HepG2 (cell line): ENCODE results near the gene MYH10. TPM values are rescaled to one million over a fixed set of nuclear protein-coding genes. Genes with fewer than 3 reads are reported as not detected.

Source experiments
- ATAC-seq: fragments of 200-7000 bp; cut with Tn5 transposase; 3 replicates; pipeline ENCODE4 v1.9.1; 2020; ENCODE audit warnings: mild to moderate bottlenecking, moderate library complexity
- BruUV-seq: library from RNA; stranded (reverse); fragments of 400-500 nt; replicated peaks from 2 replicates; lab custom pipeline; 2021; lab: Mats Ljungman, UMichigan
- CTCF ChIA-PET: fragments of 300-600 bp; formaldehyde crosslinking; extraction: SDS; loops from one replicate; lab custom pipeline; 2021; ENCODE audit warnings: low total read pairs, inconsistent platforms, low intra/inter-chr PET ratio; lab: Yijun Ruan, JAX
- POLR2A ChIA-PET: fragments of 350-600 bp; sonication (Branson Sonifier 250); formaldehyde crosslinking; loops from one replicate; lab custom pipeline; 2020; ENCODE audit warnings: antibody characterized with exemption, inconsistent platforms; lab: Yijun Ruan, JAX
- DNase-seq: peaks from one replicate; pipeline ENCODE4 v3.0.0-alpha.2; 2015; ENCODE audit warnings: low spot score
- FAIRE-seq: peaks from 3 replicates; lab custom pipeline; 2011; peaks lifted over from hg19 to GRCh38; lab: Jason Lieb, UNC
- H2AFZ ChIP-seq: one replicate; pipeline ENCODE4 v1.6.1; 2011; ENCODE audit warnings: low read length, inconsistent platforms
- H3K27ac ChIP-seq: fragments of 300-600 bp; 3 replicates; pipeline ENCODE4 v1.8.0; 2011; ENCODE audit warnings: mixed run types, mild to moderate bottlenecking, mixed read lengths, low read length, inconsistent platforms; ENCODE audit not compliant: insufficient read depth; ENCODE audit errors: extremely low read length
- H3K27me3 ChIP-seq, 2 experiments: fragments of 200-600 bp in 1 of 2; 2 replicates in 1 of 2; 3 replicates in 1 of 2; pipeline versions ENCODE4 v1.6.0 to v1.8.0; 2011; ENCODE audit warnings: low read length in 2 of 2, mild to moderate bottlenecking in 2 of 2, moderate library complexity in 2 of 2, inconsistent platforms in 1 of 2; ENCODE audit not compliant: insufficient read depth in 2 of 2, control insufficient read depth in 1 of 2
- H3K36me3 ChIP-seq, 2 experiments: fragments of 200-600 bp in 1 of 2; replicated peaks in 1 of 2; 2 replicates in 1 of 2; 3 replicates in 1 of 2; pipeline versions ENCODE4 v1.5.1 to v1.8.0; 2011; ENCODE audit warnings: low read length in 2 of 2, inconsistent platforms in 1 of 2; ENCODE audit not compliant: insufficient read depth in 2 of 2, control insufficient read depth in 1 of 2
- H3K4me1 ChIP-seq: 2 replicates; pipeline ENCODE4 v1.5.1; 2012; ENCODE audit warnings: low read length, inconsistent platforms; ENCODE audit not compliant: insufficient read depth
- H3K4me2 ChIP-seq: 2 replicates; pipeline ENCODE4 v1.6.0; 2011; ENCODE audit warnings: low read depth, low read length, inconsistent platforms
- H3K4me3 ChIP-seq, 3 experiments: fragments of 200-600 bp in 1 of 3; sonication (generic), shearing (Covaris generic) in 1 of 3; replicated peaks in 1 of 3; 2 replicates each; pipeline ENCODE4 v1.5.1; 2011 to 2016; ENCODE audit warnings: low read length in 3 of 3, inconsistent platforms in 2 of 3, low read depth in 2 of 3, mild to moderate bottlenecking in 2 of 3, control low read depth in 1 of 3, mixed read lengths in 1 of 3; ENCODE audit not compliant: insufficient read depth in 1 of 3
- H3K79me2 ChIP-seq: one replicate; pipeline ENCODE4 v1.6.1; 2011; ENCODE audit warnings: low read length, inconsistent platforms; ENCODE audit not compliant: insufficient read depth
- H3K9ac ChIP-seq: 2 replicates; pipeline ENCODE4 v1.6.0; 2011; ENCODE audit warnings: mild to moderate bottlenecking, low read depth, low read length, inconsistent platforms; ENCODE audit not compliant: insufficient read depth
- H3K9me3 ChIP-seq: 2 replicates; pipeline ENCODE4 v1.5.1; 2012; ENCODE audit warnings: mild to moderate bottlenecking, low read length
- H4K20me1 ChIP-seq: 2 replicates; pipeline ENCODE4 v1.6.0; 2011; ENCODE audit warnings: inconsistent platforms, mild to moderate bottlenecking, low read length, moderate library complexity; ENCODE audit not compliant: insufficient read depth
- CEBPB ChIP-seq: IDR thresholded peaks from 2 replicates; pipeline ENCODE4 v1.6.1; 2011; ENCODE audit warnings: low read depth, low read length, improper control_type of control experiment, borderline replicate concordance
- EP300 ChIP-seq, 3 experiments: sonication (generic) in 1 of 3; formaldehyde crosslinking in 1 of 3; IDR thresholded peaks; 2 replicates each; pipeline versions ENCODE4 v1.5.1 to v1.6.1; 2011 to 2020; ENCODE audit warnings: low read depth in 2 of 3, low read length in 2 of 3, borderline replicate concordance in 1 of 3, improper control_type of control experiment in 1 of 3, mild to moderate bottlenecking in 1 of 3, missing genetic modification reagents in 1 of 3, moderate library complexity in 1 of 3
- ETV6 ChIP-seq: sonication (generic); formaldehyde crosslinking; conservative IDR thresholded peaks from 2 replicates; pipeline ENCODE4 v1.4.0; 2020; ENCODE audit warnings: missing genetic modification reagents
- MIER2 ChIP-seq: IDR thresholded peaks from 2 replicates; pipeline ENCODE4 v1.6.1; 2016; ENCODE audit warnings: missing biosample characterization, missing genetic modification reagents
- NFKBIZ ChIP-seq: IDR thresholded peaks from 2 replicates; pipeline ENCODE4 v1.6.1; 2018; ENCODE audit warnings: missing genetic modification reagents, missing compliant biosample characterization
- ZNF256 ChIP-seq: sonication (generic); formaldehyde crosslinking; conservative IDR thresholded peaks from 2 replicates; pipeline ENCODE4 v1.4.0; 2020; ENCODE audit warnings: missing genetic modification reagents
- ZNF629 ChIP-seq: sonication (generic); formaldehyde crosslinking; conservative IDR thresholded peaks from 2 replicates; pipeline ENCODE4 v1.5.0; 2020; ENCODE audit warnings: missing genetic modification reagents
- ZNF775 ChIP-seq: sonication (generic); formaldehyde crosslinking; IDR thresholded peaks from 2 replicates; pipeline ENCODE4 v1.4.0; 2020; ENCODE audit warnings: missing genetic modification reagents, mild to moderate bottlenecking, moderate library complexity, borderline replicate concordance
- ZNF776 ChIP-seq: sonication (generic); formaldehyde crosslinking; IDR thresholded peaks from 2 replicates; pipeline ENCODE4 v1.4.0; 2020; ENCODE audit warnings: mild to moderate bottlenecking, missing genetic modification reagents
- ZNF780A ChIP-seq: sonication (generic); formaldehyde crosslinking; IDR thresholded peaks from 2 replicates; pipeline ENCODE4 v1.8.0; 2022; ENCODE audit warnings: mild to moderate bottlenecking, missing genetic modification reagents, moderate library complexity
- ZNF839 ChIP-seq: sonication (generic); formaldehyde crosslinking; IDR thresholded peaks from 2 replicates; pipeline ENCODE4 v1.4.0; 2020; ENCODE audit warnings: missing genetic modification reagents, mild to moderate bottlenecking, borderline replicate concordance
- ZNF883 ChIP-seq: sonication (generic); formaldehyde crosslinking; IDR thresholded peaks from 2 replicates; pipeline ENCODE4 v1.5.1; 2020; ENCODE audit warnings: mild to moderate bottlenecking, missing genetic modification reagents; ENCODE audit errors: not compliant biosample characterization
- WGBS: methylation state at CpG from one replicate; pipeline ENCODE4 v1.1.6; 2017; ENCODE audit warnings: low lambda C conversion rate; 5-methylcytosine and 5-hydroxymethylcytosine counted together
- in situ Hi-C: cut with HindIII; loops from 2 replicates; pipeline ENCODE4 v1.10.0; 2017; ENCODE audit warnings: low pct_unique_long_range_greater_than_20kb; ENCODE audit not compliant: extremely low pct_ligation_motif_present
- intact Hi-C: fragments of 100-400 bp; cut with micrococcal nuclease; formaldehyde crosslinking; loops from one replicate; pipeline ENCODE4 v1.10.0; 2022; ENCODE audit not compliant: unreplicated experiment
- polyA plus RNA-seq, 8 experiments: library from polyadenylated mRNA; depleted of rRNA in 3 of 8; stranded (reverse) in 7 of 8; unstranded in 1 of 8; fragments of >200 nt; fragmentation: Illumina TruSeq in 4 of 8; extraction: Trizol in 4 of 8; gene quantifications; 2 replicates each; pipeline versions ENCODE4 v1.2.1 to v1.2.3, GENCODE V29; 2011 to 2016; ENCODE audit warnings: low read depth in 4 of 8, missing spikeins in 1 of 8, mixed read lengths in 1 of 8; ENCODE audit not compliant: insufficient read depth in 1 of 8
- total RNA-seq, 5 experiments: library from RNA; depleted of rRNA; stranded (reverse); fragments of >200 nt; fragmentation: Illumina TruSeq; extraction: Trizol; gene quantifications; 2 replicates each; pipeline ENCODE4 v1.2.3, GENCODE V29; 2016; ENCODE audit warnings: low read depth in 1 of 5
- TF ChIP-seq, protein P1 (sequence below): sonication (generic); formaldehyde crosslinking; IDR thresholded peaks from 2 replicates; pipeline ENCODE4 v1.4.0; 2020; ENCODE audit warnings: missing genetic modification reagents
- TF ChIP-seq, protein P2 (sequence below): sonication (generic); formaldehyde crosslinking; IDR thresholded peaks from 2 replicates; pipeline ENCODE4 v1.4.0; 2020; ENCODE audit warnings: missing genetic modification reagents, borderline replicate concordance

Gene MYH10
- total and polyA plus RNA-seq, 2 of the 13 experiments (the other 11 are each of a cell fraction or from before 2014, with no cell fraction given), result 43.4 to 68.6 TPM

DNA sequence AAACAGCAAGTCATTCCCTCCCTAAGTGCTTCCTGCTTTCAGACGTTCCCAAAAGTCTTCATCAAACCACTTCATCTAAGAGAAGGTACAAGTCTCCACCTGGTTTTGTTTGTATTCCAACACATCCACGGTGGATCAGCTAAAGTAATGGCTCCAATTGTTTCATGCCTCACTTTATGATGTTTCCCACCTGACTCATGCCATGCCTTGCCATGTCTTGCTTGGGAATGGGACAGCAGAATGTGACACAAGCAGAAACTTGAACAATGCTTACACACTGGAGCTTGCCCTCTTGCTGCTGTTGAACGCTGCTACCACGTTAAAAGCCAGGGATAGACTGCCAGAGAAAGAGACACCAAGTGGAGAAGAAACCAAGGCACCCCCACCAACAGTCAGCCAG, 43.8 kb downstream of the MYH10 start:
- Histone ChIP-seq H3K4me1 (peaks cover 7% of the 10 kb centered on the region; the same call in 1 of the 2 replicates), H2AFZ (no peak overlapping the region), H3K4me2 (no peak overlapping the region), H4K20me1 (no peaks in the 10 kb centered on the region), H3K27ac (no peak overlapping the region), H3K36me3 (peaks cover 10 to 37% of the 10 kb centered on the region in 2 experiments), H3K27me3 (no peaks in the 10 kb centered on the region), H3K9ac (no peak overlapping the region), H3K4me3 (no peak overlapping the region), H3K9me3 (no peaks in the 10 kb centered on the region), H3K79me2 (no peaks in the 10 kb centered on the region)
- BruUV-seq, result no TSS peak
- no peak for DNase-seq
- ChIA-PET CTCF (no interaction called here), POLR2A (no interaction called here)
- in situ Hi-C loops, result no loop called here
- TF ChIP-seq ZNF629, result peak; percentile 49; the same call in 1 of the 2 replicates
- TF ChIP-seq CEBPB, result no peak
- TF ChIP-seq, protein P1, sequence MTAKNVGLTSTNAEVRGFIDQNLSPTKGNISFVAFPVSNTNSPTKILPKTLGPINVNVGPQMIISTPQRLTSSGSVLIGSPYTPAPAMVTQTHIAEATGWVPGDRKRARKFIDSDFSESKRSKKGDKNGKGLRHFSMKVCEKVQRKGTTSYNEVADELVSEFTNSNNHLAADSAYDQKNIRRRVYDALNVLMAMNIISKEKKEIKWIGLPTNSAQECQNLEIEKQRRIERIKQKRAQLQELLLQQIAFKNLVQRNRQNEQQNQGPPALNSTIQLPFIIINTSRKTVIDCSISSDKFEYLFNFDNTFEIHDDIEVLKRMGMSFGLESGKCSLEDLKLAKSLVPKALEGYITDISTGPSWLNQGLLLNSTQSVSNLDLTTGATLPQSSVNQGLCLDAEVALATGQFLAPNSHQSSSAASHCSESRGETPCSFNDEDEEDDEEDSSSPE (CRISPR knock-in tag), result no peak
- 89% methylated on average over 4 of the region's 4 CpGs for WGBS
- FAIRE-seq, result no peak
- ATAC-seq, result no peak
- intact Hi-C loops, result no loop called here

DNA sequence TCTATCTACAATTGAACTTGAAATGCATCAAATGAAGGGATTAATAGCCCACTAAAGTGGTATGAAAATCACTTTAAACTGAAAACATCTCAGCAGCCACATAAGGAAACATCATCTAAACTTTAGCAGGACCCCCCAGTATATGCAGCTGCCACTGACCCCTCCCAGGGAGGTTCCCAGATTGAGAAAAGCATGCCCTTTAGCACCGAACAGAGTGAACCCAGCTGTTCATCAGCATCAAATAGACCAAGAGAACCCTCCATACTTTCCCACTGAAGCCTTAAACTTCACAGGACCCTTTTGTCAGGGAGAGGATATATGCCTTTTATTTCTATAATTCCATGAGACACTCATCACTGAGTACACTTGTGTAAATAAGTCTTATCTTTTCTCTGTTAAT, 44.6 kb downstream of the MYH10 start:
- intact Hi-C loops (no loop called here), in situ Hi-C loops (no loop called here)
- Histone ChIP-seq H4K20me1 (no peaks in the 10 kb centered on the region), H2AFZ (no peak overlapping the region), H3K36me3 (peaks cover 11 to 38% of the 10 kb centered on the region in 2 experiments), H3K27me3 (no peaks in the 10 kb centered on the region), H3K9me3 (no peaks in the 10 kb centered on the region), H3K4me1 (peaks cover 7% of the 10 kb centered on the region; the same call in 1 of the 2 replicates), H3K27ac (no peak overlapping the region), H3K4me2 (no peak overlapping the region), H3K79me2 (no peaks in the 10 kb centered on the region), H3K9ac (no peak overlapping the region), H3K4me3 (no peak overlapping the region)
- POLR2A ChIA-PET, result no interaction called here
- CTCF ChIA-PET, result no interaction called here
- WGBS, result 100% methylated on average over 1 of the region's 1 CpG
- FAIRE-seq, result no peak
- ATAC-seq, result no peak
- no TSS peak for BruUV-seq
- DNase-seq, result no peak
- TF ChIP-seq ZNF780A (CRISPR knock-in tag), result no peak
- TF ChIP-seq ZNF775 (CRISPR knock-in tag), result no peak
- no peak for TF ChIP-seq MIER2 (CRISPR knock-in tag)
- TF ChIP-seq NFKBIZ (CRISPR knock-in tag), result no peak
- TF ChIP-seq ZNF256 (CRISPR knock-in tag), result no peak
- TF ChIP-seq, protein P2, sequence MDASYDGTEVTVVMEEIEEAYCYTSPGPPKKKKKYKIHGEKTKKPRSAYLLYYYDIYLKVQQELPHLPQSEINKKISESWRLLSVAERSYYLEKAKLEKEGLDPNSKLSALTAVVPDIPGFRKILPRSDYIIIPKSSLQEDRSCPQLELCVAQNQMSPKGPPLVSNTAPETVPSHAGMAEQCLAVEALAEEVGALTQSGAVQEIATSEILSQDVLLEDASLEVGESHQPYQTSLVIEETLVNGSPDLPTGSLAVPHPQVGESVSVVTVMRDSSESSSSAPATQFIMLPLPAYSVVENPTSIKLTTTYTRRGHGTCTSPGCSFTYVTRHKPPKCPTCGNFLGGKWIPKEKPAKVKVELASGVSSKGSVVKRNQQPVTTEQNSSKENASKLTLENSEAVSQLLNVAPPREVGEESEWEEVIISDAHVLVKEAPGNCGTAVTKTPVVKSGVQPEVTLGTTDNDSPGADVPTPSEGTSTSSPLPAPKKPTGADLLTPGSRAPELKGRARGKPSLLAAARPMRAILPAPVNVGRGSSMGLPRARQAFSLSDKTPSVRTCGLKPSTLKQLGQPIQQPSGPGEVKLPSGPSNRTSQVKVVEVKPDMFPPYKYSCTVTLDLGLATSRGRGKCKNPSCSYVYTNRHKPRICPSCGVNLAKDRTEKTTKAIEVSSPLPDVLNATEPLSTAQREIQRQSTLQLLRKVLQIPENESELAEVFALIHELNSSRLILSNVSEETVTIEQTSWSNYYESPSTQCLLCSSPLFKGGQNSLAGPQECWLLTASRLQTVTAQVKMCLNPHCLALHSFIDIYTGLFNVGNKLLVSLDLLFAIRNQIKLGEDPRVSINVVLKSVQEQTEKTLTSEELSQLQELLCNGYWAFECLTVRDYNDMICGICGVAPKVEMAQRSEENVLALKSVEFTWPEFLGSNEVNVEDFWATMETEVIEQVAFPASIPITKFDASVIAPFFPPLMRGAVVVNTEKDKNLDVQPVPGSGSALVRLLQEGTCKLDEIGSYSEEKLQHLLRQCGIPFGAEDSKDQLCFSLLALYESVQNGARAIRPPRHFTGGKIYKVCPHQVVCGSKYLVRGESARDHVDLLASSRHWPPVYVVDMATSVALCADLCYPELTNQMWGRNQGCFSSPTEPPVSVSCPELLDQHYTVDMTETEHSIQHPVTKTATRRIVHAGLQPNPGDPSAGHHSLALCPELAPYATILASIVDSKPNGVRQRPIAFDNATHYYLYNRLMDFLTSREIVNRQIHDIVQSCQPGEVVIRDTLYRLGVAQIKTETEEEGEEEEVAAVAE (CRISPR knock-in tag), result no peak
- TF ChIP-seq ZNF883, result no peak
- TF ChIP-seq ETV6, result no peak
- no peak for TF ChIP-seq ZNF776
- TF ChIP-seq ZNF839 (CRISPR knock-in tag), result no peak
- TF ChIP-seq EP300 (IDR thresholded peaks at IDR 0.05; ENCODE audit: low read depth in 2 of 2, low read length in 2 of 2), result no peak
- no peak for TF ChIP-seq EP300 (CRISPR knock-in tag; IDR thresholded peaks at IDR 0.05; ENCODE audit: borderline replicate concordance)
